Measurements from ENCODE around the gene FASN. TPM values are rescaled to one million over a fixed set of nuclear protein-coding genes. Genes with fewer than 3 reads are reported as not detected.

Gene FASN
- total RNA-seq, 1 experiment from 2014 or later: 151 TPM

GRCh38 chr17:82029990-82030469 is 68.0 kb downstream of the FASN start:
- no peak for DNase-seq (ENCODE audit: low read depth)

GRCh38 chr17:82029391-82029790 is 68.6 kb downstream of the FASN start:
- DNase-seq (ENCODE audit: low read depth): no peak

- no peak for DNase-seq (ENCODE audit: low read depth)
These were observed 69.1 kb downstream of the FASN start for GRCh38 chr17:82028966-82029365.

Other genes with a start within 250 kb of the FASN start
- gene P4HB, start 237.7 kb downstream of the FASN start, total RNA-seq (2014; rRNA removed; shearing (Covaris generic)): 784 and 825 TPM in 2 replicates
- gene ARHGDIA, start 226.9 kb downstream of the FASN start, total RNA-seq (2014; rRNA removed; shearing (Covaris generic)): 206 and 315 TPM in 2 replicates
- gene ALYREF, start 206.7 kb downstream of the FASN start, total RNA-seq (2014; rRNA removed; shearing (Covaris generic)): 311 and 338 TPM in 2 replicates
- 100 and 133 TPM in 2 replicates for gene ANAPC11, start 206.5 kb downstream of the FASN start, total RNA-seq (2014; rRNA removed; shearing (Covaris generic))
- 0.13 and 0.34 TPM in 2 replicates for gene NPB, start 196.0 kb downstream of the FASN start, total RNA-seq (2014; rRNA removed; shearing (Covaris generic))
- 27.6 and 34.8 TPM in 2 replicates for gene PCYT2, start 186.8 kb downstream of the FASN start, total RNA-seq (2014; rRNA removed; shearing (Covaris generic))
- gene SIRT7, start 180.1 kb downstream of the FASN start, total RNA-seq (2014; rRNA removed; shearing (Covaris generic)): 19.4 and 20.2 TPM in 2 replicates
- 19.2 and 21.1 TPM in 2 replicates for gene MAFG, start 170.5 kb downstream of the FASN start, total RNA-seq (2014; rRNA removed; shearing (Covaris generic))
- 58.8 and 67.1 TPM in 2 replicates for gene PYCR1, start 160.9 kb downstream of the FASN start, total RNA-seq (2014; rRNA removed; shearing (Covaris generic))
- not detected in 2 replicates for gene MYADML2, start 151.0 kb downstream of the FASN start, total RNA-seq (2014; rRNA removed; shearing (Covaris generic))
- not detected in 2 replicates for gene NOTUM, start 137.0 kb downstream of the FASN start, total RNA-seq (2014; rRNA removed; shearing (Covaris generic))
- 41.2 and 49.3 TPM in 2 replicates for gene ASPSCR1, start 120.6 kb downstream of the FASN start, total RNA-seq (2014; rRNA removed; shearing (Covaris generic))
- gene CENPX, start 75.4 kb downstream of the FASN start, total RNA-seq (2014; rRNA removed; shearing (Covaris generic)): 97.0 and 172 TPM in 2 replicates
- 16.1 and 17.2 TPM in 2 replicates for gene LRRC45, start 74.9 kb downstream of the FASN start, total RNA-seq (2014; rRNA removed; shearing (Covaris generic))
- 41.7 and 46.9 TPM in 2 replicates for gene RAC3, start 66.6 kb downstream of the FASN start, total RNA-seq (2014; rRNA removed; shearing (Covaris generic))
- 75.1 and 83.5 TPM in 2 replicates for gene DCXR, start 60.5 kb downstream of the FASN start, total RNA-seq (2014; rRNA removed; shearing (Covaris generic))
- gene RFNG, start 46.4 kb downstream of the FASN start, total RNA-seq (2014; rRNA removed; shearing (Covaris generic)): 21.9 and 31.5 TPM in 2 replicates
- gene GPS1, start 46.3 kb downstream of the FASN start, total RNA-seq (2014; rRNA removed; shearing (Covaris generic)): 240 and 272 TPM in 2 replicates
- gene DUS1L, start 32.4 kb downstream of the FASN start, total RNA-seq (2014; rRNA removed; shearing (Covaris generic)): 114 and 122 TPM in 2 replicates
- 10.6 and 12.9 TPM in 2 replicates for gene CCDC57, start 114.6 kb upstream of the FASN start, total RNA-seq (2014; rRNA removed; shearing (Covaris generic))
- gene SLC16A3, start 130.8 kb upstream of the FASN start, total RNA-seq (2014; rRNA removed; shearing (Covaris generic)): 344 and 355 TPM in 2 replicates
- 34.0 and 58.5 TPM in 2 replicates for gene CSNK1D, start 175.5 kb upstream of the FASN start, total RNA-seq (2014; rRNA removed; shearing (Covaris generic))
- gene CD7, start 219.4 kb upstream of the FASN start, total RNA-seq (2014; rRNA removed; shearing (Covaris generic)): not detected in 2 replicates
- 0.24 TPM in 1 of 2 replicates, not detected in the other for gene SECTM1, start 235.5 kb upstream of the FASN start, total RNA-seq (2014; rRNA removed; shearing (Covaris generic))

Data from HT1080 (cell line).